GM21619 (cell line): ENCODE results near the gene FBXO17.
A peak's percentile ranks its signal among the peaks of the same experiment; 100 is the strongest.

ENCODE experiments used
- ATAC-seq: cut with Tn5 transposase; IDR thresholded peaks from one replicate; pipeline ENCODE4 v1.9.1; 2021; ENCODE audit not compliant: unreplicated experiment

The FBXO17 gene

DNA sequence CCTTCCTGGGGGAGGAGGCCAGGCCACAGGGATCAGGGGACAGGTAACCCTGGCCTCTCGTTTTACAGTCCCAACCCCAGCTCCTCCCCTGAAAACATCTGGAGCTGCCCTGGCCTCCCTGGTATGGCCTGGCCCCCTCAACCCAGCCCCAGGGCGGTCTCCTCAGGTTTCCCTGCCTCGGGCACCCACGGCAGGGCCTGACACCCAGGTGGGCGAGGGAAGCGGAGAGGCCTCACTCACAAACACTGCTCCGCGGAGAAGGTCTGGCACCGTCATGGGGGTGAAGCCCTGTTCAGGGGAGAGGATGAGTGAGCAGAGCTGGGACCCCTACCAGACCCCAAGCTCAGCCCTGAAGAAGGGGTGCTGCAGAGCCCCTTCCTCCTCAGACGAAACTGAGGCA, 57.0 kb downstream of the FBXO17 start:
- no peak for ATAC-seq

DNA sequence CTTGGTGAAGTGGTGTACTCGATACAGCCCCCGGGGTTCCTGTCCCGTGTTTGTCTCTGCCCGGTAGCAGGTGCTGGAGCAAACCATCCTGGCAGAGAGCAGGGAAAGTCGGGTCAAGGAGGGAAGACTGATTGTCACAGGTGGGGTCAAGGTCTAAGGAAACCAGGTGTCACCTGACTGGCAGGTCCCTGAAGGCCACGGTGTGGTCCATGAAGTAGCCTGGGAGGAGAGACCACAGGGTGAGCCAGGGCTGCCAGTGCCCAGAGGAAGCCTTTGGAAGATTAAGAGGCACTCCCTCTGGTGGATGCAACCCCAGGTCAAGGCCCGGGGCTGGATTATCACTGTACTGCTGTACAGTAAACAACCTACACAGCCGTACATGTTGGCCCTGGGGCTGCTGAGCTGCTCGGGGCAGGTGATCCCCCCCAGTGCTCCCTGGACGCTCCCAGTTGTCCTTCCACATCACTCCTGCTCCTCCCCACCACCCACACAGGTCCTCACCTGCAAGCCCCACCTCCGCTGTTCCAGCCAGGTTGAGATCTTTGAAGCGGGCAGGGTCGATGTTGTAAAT, 57.5 kb downstream of the FBXO17 start:
- no peak for ATAC-seq

DNA sequence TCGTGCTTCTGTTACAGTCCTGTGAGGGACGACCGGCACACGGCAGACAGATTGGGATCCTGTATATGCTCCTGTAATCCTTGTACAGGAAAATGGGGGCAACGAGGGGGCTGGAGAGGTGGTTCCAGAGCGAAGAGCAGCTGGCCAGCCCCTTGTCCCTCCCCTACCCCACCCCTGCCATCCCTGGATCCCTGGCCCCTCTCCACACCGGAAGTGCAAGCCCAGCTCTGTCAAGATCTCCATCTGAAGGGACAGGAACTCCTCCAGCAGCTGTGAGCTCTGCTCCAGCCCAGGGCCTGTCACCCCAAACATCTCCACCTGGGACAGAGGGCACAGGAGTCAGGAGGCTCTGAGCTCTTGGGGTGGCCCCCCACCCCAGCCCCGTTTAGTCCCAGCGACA, 58.0 kb downstream of the FBXO17 start:
- no peak for ATAC-seq

DNA sequence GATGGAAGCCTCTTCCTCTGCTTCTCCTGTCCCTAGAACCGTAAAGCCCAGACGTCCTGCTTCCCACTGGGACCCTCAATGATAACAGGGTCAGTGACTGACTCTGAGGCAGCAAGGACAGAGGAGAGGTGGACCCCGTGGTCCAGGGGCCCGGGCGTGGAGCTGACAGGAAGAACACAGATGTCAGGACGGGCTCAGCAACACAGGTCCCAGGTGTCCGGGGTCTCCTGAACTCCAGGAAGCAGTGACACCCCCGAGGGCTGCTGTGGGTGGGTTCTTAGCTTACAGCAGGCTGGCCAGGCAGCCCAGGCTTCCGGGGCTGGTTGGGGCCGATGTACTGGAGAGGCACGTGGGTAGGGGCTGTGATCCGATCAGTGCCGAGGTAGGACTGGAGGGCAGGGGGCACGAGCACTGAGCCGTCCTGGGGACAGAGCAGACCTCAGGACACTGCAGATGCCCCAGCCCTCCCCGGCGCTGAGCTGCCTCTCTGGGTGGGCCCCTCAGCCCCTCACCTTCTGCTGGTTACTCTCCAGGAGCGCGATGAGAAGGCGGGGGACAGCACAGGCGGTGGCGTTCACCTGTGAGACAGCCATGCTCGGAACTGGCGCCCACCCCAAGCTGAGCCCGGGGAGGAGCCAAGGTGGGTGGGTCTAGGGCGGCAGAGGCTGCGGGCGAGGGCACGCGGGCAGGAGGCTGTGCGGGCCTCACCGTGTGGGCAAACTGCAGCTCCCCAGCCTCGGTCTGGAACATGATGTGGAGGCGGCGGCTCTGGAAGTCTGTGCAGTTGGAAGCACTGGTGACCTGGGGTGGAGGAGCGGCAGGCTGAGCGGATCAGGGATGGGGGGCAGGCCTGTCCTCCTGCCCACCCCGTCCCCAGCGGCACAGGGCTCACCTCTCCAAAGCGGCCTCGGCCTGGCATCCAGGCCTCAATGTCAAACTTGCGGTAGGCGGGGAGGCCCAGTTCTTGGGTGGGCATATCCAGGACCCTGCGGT, 59.9 kb downstream of the FBXO17 start:
- no peak for ATAC-seq

DNA sequence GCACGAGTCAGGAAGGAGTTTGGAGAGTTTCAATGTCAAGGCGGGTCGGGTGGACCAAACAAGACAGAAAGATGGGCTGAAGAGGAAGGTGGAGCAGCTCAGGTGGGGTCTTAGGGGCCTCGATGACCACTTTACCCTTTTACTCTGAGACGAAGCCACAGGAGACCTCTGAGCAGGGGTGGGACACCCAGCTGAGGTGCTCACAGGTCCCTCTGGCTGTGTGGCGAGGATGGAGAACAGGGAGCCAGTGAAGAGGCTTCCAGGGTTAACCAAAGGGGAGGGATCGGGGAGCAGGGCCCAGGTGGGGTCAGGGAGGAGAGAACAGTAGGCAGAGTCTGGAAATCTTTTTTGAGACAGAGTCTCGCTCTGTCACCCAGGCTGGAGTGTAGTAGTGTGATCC, 61.6 kb downstream of the FBXO17 start:
- no peak for ATAC-seq

DNA sequence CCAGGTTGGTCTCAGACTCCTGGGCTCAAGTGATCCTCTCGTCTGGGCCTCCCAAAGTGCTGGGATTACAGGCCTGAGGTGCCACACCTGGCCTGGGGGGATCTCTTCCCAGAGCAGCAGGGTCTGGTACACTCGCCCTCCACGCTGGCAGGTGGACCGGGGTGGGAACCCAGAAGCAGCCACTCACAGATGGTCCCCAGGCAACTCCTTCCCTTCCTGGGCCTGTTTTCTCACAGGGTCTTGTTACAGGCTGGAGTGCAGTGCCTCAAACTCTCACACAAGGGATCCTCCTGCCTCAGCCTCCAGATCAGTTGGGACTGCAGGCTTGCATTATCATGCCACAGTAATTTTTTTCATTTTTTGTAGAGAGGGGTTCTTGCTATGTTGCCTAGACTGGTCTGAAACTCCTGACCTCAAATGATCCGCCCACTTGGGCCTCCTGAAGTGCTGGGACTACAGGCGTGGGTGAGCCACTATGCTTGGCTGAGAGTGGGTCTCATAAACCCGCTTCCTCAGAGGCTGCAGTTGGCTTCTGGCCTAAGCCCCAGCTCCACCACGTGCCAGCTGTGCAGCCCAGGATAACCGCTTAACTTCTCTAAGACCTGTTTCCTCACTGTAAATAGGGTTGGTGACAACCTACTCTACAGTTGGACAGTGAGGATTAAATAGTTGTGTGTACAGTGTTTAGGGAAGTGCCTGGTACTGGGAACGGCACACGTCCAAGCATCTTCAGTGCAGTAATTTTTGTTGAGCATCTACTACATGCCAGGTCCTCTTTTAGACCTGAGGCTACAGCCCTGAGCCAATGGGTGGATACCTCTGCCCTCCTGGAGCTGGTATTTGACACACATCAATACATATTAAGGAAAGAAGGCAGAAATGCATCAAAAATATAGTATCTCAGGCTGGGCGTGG, 62.7 kb downstream of the FBXO17 start:
- ATAC-seq, result no peak

DNA sequence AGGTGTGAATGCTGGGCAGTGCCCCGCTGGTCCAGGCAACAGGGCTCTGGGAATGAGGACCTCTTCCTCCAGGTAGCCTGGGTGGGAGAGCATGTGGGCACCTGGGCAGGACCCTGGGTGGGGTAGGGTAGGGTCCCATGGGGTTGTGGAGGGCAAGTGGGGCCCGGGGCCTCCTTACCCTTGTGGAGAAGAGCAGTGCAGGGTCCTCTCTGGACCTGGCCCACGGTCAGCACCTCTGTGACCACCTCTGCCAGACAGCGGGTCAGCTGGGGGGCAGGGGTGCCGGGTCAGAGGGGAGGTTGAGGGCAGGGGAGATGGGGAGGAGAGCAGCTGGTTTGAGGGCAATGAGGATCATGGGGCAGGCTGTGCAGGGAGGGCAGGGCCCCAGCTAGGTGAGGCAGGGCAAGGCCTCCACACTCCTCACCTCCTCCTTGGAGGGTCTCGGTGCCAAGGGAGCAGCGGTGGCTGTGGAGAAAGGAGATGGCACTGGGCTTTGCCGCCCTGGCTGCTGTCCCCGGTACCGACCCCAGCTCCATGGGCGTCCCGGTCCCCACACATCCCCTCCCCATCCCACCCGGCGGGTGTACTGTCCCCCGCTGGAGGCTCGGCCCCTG, 64.0 kb downstream of the FBXO17 start:
- no peak for ATAC-seq

DNA sequence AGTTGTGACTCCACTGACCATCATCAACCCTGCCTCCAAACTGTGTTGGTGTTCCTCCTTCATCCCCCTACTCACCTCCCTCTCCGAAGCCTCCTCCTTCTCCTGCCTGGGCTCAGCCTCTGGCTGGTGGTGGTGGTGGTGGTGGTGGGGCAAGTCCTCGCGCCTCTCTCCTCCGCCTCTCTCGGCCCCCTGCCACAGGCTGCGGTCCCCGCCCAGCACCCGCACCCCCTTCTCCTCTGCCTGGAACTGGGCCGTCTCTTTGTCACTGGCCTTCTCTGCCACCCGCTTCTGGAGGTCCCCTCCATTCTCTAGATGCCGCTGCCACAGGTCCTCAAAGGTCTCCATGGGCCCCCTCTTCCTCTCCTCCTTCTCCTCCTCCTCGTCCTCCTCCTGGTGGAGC, 65.1 kb downstream of the FBXO17 start:
- ATAC-seq, result no peak

DNA sequence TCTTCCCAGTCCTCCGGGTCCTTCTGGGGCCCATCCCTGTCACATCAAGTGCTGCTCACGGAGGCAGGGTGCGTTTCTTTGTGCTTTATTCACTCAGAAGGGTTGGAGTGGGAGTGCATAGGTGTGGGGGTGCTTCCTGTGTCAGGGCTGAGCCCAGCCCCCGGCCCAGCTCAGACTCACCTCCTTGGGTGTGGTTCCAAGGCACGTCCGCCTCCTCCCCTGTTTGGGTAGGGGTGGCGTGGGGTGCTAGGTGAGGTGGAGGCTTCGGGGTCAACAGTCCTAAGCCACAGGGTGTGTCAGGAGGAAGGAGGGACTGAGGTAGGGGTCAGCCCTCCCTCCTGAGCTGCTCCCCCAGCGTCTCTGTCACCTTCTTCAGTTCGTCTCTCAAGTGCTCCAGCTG, 66.6 kb downstream of the FBXO17 start:
- ATAC-seq, result no peak

DNA sequence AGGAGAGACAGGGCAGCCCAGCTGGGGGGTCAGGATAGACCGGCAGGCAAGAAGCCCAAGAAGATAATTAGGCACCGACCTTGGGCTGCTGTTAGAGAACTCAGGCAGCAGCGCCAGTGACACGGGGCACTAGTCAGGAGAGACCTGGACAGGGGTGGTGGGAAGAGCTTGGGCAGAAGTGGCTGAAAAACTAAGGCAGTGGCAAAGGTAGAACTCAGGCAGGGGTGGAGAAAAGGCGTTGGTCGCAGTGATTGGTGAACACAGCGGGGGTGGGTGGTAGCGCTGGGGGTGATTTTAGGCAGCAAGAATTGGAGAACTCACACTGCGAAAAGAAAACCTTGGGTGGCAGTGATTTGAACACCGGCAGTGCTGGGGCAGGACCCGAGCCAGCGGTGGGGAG, 67.9 kb downstream of the FBXO17 start:
- ATAC-seq, result no peak

DNA sequence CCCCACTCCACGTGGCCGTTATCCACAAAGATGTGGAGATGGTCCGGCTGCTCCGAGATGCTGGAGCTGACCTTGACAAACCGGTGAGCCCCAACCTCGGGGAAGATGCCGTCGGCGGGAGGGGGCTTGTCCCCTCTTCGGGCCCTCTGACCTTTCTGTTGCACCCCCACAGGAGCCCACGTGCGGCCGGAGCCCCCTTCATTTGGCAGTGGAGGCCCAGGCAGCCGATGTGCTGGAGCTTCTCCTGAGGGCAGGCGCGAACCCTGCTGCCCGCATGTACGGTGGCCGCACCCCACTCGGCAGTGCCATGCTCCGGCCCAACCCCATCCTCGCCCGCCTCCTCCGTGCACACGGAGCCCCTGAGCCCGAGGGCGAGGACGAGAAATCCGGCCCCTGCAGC, 68.3 kb downstream of the FBXO17 start:
- ATAC-seq, result no peak

DNA sequence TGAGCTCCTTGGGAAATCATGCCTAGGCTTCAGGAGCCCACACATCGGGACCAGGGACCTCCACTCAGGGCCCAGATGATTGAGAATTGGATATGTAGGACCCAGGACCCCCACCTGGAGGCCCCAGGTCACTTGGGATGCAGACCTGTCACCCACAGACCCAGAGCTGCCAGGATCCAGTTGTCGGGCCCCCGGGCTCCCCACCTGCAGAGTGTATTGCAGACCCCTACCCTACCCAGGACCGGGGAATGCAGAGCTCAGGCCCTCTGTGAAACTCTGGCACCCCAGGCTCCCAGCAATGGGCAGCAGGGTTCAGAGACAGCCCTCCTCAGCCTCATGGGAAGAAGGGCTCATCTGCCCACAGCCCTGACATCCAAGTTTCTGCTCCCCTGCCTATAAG, 69.9 kb downstream of the FBXO17 start:
- no peak for ATAC-seq

DNA sequence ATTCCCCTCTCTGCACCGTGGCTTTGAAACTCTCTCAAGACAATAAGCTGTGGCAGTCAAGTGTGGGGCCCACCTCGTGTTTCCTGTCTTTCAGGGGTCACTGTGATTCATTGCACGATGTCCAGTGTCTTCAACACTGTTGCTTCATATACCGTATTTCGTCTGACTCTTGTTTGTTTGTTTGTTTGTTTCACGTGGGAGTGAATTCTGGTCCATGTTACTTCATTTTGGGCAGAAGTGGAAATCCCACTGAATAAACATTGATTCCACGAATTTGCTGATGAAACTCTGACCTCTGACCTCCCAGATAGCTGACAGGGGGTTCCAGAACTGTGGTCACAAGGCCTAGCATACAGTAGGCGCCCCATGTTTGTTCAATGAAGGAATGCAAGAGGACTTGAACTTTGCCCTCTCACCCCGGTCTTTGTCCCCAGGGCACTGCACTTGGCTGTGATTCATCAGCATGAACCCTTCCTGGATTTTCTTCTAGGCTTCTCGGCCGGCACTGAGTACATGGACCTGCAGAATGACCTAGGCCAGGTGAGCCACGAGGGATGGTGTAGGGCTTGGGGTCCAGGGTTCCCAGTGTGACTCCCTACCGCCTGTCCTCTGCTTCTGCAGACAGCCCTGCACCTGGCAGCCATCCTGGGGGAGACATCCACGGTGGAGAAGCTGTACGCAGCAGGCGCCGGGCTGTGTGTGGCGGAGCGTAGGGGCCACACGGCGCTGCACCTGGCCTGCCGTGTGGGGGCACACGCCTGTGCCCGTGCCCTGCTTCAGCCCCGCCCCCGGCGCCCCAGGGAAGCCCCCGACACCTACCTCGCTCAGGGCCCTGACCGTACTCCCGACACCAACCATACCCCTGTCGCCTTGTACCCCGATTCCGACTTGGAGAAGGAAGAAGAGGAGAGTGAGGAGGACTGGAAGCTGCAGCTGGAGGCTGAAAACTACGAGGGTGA, 70.7 kb downstream of the FBXO17 start:
- ATAC-seq, result no peak

DNA sequence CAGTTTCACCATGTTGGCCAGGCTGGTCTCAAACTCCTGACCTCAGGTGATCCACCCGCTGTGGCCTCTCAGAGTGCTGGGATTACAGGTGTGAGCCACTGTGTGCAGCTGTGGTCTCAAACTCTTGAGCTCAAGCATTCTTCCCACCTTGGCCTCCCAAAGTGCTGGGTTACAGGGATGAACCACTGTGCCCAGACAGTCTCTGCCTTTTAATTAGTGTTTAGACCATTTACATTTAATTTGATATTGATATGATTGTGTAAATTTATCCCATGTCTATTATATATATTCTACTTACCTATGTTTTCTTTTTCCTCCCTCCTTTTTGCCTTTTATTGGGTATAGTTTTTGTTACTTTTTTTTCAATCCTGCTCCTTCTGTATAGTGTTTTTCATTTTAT, 73.9 kb downstream of the FBXO17 start:
- ATAC-seq, result no peak

DNA sequence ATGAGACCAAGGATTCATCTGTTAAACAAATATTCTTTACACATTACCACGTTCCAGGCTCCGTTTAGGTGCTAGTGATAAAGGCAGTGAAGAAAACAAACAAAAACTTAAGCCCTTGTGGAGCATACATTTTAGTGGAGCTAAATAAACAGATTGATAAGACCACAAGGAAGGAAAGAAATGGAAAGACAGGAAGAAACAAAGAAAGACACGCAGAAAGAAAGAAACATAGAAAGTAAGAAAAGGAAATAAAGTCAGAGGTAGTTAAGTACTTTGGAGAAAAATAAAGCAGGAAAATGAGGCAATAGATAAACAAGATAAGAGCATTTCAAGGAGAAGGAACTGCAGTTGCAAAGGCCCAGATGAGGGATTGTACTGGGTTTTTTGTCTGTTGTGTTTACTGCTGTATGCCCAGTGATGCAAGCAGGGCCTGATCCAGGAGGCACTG, 74.8 kb downstream of the FBXO17 start:
- ATAC-seq, result no peak

DNA sequence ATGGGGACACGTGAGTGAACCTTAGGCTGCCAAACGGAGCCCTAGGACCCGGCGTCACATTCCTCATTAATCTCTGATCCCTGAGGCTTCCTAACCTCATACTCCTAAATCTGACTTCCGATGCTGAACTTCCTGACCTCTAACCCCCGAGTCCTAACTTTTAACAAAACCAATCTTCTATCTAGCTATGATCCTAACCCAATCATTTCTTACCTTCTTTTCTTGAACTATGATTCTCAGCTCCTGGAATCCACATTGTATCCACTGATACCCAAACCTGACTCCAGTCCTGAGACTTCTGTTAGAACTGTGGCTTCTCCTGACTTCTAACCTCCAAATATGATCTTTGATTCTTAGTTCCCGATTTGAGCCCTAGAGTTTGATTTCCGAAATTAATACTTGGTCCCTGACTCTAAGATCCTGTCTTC, 75.3 kb downstream of the FBXO17 start:
- ATAC-seq, result no peak

DNA sequence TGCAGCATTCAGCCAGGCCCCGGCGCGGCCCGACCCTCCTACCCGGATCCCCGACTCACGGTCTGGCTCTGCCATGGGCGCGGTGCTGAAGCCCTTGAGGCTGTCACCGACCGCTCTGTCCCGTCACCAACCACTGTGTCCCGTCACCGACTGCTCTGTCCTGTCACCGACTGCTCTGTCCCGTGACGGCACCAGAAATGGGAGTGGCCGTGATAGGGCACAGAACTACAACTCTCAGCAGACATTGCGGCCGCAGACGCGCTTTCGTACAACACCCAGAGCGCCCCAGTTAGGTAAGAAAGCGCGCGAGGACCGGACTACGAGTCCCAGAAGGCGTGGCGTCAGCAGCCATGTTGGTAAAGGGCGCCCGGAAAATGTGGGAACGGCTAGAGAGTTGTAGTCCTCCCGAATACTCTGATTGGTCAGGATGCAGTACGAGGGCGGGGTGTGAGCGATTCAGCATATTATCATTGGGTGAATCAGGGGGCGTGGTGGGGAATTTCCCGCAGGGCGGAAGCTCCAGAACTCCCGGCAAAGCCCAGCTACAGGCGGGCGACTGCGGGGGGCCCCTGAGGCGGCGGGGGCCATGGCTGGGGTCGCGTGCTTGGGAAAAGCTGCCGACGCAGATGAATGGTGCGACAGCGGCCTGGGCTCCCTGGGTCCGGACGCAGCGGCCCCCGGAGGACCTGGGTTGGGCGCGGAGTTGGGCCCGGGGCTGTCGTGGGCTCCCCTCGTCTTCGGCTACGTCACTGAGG, 75.9 kb downstream of the FBXO17 start, which contains the start of the genes NFKBIB and SIRT2:
Gene NFKBIB, plus strand, starts transcription at position 523 of the 755 bp plus-strand sequence. Its CDS starts 64 bp downstream, at position 587.
Gene SIRT2, minus strand, starts transcription at position 172 of the 755 bp plus-strand sequence. Its CDS starts 97 bp downstream, at position 75.
- ATAC-seq, result peak; percentile 87

DNA sequence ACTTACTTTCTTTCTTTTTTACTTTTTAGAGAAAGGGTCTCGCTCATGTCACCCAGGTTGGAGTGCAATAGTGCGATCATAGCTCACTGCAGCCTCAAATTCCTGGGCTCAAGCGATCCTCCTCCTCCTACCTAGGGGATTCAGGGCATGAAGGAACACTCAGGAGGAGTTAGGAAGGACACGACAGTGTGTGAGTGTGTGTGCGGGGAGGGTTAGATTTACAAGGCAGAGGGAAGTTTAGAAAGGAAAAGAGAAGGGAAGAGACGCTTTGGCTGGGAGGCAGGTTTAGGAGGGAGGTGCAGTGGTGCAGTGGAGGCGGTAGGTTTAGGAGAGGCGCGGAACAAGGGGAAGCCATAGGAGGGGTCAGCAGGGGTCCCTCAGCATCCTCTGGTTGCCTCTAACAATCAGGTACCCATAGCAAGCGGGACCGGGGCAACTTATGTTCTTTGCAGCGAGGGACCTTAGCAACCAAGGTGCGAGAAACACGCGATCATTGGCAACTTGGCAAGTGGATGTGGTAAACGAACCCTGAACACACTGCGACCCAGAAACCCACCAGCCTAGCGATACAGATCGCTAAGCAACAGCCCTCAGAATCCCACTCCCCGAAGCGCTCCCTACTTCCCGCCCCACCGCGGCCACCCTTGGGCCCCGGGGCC, 76.6 kb downstream of the FBXO17 start:
- ATAC-seq, result no peak
